ENCODE data around the gene HS2ST1. TPM values are rescaled to one million over a fixed set of nuclear protein-coding genes. Genes with fewer than 3 reads are reported as not detected.
A peak's percentile ranks its signal among the peaks of the same experiment; 100 is the strongest.
"Not testable (repeated sequence)": the region's sequence is repeated elsewhere in the genome, so short reads cannot be mapped to it uniquely, and the experiment has no call there.

Gene HS2ST1
- total RNA-seq, 1 experiment from 2014 or later: 27.5 TPM

DNA sequence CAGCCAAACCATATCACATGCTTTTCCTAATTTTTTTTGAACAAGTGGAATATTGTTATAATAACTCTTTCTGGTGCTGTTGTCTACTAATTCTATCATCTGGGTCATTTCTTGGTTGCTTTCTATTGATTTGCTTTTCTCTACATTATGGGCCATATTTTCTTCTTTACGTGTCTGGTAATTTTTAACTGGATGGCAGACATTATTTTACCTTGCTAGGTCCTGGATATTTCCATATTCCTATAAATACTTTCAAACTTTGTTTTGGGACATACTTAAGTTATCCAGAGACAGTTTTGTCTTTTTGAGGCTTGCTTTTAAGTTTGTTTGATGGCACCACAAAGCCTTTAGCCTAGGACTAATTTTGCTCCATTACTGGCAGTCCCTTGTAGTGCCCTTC, 11.3 kb downstream of the HS2ST1 start:
- no peak for DNase-seq (ENCODE audit: low read depth)

DNA sequence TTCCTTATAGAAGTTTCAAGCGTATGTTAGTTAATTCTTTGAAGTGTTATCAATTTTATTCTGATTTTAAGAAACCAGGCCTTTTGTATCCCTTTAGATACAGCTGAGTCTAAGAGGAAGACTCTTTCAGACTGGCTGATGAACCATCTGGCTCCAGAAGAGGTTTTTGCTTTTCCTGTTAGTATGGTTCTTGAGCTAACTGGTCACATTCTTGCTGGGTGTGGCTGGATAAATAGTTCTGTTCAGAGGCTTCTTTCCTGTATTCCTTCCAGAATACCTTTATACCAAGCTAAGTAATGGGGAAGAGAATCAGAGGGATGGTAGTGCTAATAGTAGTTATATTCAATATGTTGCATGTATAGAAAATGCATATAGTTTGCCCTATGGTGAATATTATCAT, 12.4 kb downstream of the HS2ST1 start:
- DNase-seq (ENCODE audit: low read depth): no peak

DNA sequence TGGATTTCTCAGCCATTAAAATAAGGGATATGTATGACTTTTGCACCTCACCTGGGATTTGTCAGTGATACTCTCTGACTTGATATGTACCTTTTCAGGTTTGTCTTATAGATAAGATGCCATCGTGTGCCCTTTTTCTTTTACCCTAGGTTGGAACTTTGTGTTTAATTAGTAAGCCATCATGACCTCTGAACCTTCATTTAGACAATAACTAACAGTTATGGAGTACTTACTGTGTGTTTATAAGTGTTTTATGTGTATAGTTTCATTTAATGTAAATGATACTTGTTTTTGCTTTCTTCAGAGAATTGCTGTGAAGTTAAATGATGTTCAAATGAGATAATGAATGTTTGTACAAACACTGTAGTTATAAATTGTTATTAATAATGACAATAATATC, 14.4 kb downstream of the HS2ST1 start:
- no peak for DNase-seq (ENCODE audit: low read depth)

DNA sequence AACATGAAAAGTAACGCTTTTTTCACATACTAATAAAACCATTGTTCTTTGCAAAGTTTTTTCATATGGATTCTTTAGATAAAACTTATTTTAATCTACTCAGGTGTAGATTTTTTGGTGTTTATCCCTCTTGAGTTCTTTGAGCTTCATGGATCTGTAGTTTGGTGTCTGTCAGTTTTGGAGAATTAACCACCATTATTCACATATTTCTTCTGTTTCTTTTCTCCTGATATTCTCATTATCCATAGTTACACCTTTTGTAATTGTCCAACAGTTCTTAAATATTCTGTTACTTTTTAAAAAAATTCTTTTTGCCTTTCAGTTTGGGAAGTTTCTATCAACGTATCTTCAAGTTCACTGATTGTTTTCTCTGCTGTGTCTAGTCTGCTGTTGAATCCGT, 18.6 kb downstream of the HS2ST1 start:
- no peak for DNase-seq (ENCODE audit: low read depth)

DNA sequence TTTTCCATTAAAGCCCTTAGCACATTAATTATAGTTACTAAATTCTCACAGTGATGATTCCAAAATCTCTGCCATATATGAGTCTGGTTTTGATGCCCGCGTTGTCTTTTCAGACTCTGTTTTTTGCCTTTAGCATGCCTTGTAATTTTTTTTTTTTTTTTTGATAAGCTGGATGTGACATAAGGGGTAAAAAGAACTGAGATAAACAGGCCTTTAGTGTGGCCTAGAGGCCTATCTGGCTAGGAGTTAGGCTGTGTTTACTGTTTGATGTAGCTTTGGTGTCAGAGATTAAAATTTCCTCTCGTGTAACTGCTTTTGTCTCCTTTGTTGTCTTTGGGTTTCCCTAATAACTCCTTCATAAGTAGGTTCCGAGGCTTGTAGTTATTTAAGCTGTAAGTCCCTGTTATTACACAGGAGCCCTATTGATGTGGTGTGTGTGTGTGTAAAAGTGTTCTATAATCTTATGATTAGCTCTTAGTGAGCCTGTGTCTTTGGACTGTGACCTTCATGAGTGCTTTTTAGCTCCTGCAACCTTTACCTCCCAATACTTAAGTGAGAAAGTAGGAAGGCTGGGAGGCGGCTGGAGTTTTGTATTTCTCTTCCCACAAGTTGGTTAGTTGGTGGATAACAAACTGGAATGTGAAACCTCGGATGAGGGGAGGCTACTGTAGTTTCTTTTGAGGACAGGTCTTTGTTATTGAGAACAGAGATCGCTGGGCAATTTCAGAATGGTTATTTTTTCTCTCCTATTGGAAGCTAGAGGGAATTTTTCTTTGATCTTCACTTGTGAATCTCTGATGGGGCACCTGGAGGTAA, 19.3 kb downstream of the HS2ST1 start:
- DNase-seq (ENCODE audit: low read depth): no peak

DNA sequence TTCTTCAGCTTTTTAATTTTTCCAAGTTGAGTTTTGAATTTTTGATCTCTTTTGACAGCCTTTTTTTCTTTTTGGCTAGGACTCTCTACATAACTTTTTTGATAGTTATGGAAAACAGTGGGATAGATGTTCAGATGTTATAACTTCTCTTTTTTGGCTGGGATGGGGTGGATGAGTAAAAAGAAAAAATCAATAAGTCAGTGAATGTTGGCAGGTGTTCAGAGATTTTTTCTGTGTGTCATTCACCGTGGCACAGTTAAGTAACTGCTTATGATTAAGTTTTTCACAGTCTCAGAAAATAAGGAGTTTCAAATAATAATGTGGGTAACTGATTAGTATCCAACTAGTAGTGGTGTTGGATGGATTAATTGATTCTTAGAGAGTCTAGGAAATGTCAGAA, 24.0 kb downstream of the HS2ST1 start:
- DNase-seq (ENCODE audit: low read depth): no peak

DNA sequence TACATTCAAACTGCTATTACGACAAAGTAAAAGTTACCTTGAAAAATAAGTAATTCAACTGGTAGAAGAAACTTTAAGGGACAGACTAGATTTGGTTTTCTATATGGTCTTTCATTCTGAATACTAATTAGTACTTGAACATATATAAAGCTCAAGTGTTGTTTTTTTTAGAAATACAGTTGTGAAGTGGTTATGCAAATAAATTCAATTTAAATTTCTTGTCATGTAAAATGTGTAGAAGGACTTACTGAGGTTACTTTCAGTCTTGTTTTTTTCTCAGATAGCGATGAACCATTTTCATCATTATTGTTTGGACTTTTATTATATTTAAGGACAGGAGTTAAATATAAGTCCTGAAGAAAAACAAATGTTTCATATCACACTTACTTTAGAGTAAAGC, 24.4 kb downstream of the HS2ST1 start:
- DNase-seq (ENCODE audit: low read depth): no peak

DNA sequence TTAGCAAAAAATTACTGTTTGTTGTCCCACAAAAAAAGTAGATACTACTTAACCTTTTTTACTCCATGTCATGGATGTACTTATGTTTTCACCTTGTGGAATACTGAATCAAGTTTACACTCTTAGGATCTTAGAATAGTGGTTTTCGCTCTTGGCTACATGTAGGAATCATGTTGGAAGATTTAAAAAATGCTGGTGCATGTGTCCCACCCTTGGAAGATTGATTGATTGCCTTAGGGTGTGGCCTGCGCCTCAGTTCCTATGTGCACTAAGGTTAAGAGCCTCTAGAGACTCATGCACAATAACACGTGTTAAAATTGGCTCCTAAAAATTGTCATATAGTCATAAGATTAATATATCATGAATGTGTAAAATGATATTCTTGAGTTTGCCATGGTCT, 25.0 kb downstream of the HS2ST1 start:
- DNase-seq (ENCODE audit: low read depth): no peak

DNA sequence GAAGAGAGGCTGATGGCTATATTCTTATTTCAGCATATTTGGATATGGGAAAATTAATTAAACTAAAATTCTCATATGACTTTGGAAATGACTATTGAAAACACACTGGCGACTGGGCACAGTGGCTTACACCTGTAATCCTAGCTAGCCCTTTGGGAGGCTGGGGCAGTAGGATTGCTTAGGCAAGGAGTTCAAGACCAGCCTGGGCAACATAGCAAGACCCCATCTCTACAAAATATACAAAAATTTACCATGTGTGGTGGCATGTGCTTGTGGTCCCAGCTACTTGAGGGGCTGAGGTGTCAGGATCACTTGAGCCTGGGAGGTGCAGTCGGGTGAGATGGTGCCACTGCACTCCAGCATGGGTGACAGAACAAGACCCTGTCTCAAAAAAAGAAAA, 26.2 kb downstream of the HS2ST1 start:
- DNase-seq (ENCODE audit: low read depth): no peak

DNA sequence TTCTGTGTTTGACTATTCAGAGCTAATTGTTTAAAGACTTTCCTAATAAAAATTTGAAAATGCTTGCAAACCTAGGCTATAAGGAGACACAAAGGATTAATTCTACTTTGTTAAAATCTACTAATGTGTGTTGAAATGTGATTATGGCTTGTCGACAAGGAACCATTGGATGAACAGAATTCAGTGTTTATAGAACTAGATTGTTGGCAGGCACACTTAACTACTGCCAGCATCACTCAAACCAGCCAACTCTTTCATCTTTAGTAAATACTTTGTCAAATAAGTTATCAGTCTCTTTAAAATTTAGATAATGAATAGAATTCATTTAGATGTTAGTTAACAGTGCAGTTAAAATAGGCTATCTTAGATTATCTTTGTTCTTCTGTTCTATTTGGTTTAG, 27.6 kb downstream of the HS2ST1 start:
- DNase-seq (ENCODE audit: low read depth): no peak

DNA sequence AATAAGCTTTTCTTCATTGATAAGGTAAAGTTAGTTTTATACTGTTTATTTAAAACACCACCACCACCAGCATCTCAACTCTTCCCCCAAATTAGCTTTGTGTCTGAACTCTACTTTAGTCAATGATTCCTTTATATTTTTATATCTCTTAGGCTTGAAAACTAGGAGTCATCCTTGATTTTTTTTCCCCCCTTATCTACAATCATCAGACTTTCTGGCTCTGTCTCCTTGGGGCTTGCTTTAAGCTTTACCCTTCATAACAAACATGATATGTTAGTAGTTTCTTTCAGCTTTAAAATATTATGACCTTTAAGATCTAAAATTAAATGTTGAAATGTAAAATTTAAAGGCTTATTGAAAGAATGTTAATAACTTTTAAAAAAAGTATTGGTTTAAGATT, 28.3 kb downstream of the HS2ST1 start:
- no peak for DNase-seq (ENCODE audit: low read depth)

DNA sequence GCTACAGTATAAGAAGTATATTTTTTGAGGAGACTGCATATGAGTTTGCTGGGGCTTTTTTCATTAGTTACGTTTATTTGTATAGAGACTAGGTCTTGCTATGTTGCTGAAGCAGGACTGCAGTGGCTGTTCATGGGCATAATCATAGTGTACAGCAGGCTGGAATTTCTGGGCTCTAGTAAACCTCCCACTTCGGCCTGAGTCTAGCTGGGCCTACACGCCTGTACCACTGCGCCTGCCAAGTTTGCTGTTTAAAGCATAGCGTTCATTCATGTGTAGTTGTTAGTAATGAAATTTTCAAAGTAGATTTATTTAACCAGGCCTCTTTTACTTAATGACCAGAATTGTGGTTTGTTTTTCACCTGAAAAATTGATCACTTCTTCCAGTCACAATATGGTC, 33.8 kb downstream of the HS2ST1 start:
- no peak for DNase-seq (ENCODE audit: low read depth)

DNA sequence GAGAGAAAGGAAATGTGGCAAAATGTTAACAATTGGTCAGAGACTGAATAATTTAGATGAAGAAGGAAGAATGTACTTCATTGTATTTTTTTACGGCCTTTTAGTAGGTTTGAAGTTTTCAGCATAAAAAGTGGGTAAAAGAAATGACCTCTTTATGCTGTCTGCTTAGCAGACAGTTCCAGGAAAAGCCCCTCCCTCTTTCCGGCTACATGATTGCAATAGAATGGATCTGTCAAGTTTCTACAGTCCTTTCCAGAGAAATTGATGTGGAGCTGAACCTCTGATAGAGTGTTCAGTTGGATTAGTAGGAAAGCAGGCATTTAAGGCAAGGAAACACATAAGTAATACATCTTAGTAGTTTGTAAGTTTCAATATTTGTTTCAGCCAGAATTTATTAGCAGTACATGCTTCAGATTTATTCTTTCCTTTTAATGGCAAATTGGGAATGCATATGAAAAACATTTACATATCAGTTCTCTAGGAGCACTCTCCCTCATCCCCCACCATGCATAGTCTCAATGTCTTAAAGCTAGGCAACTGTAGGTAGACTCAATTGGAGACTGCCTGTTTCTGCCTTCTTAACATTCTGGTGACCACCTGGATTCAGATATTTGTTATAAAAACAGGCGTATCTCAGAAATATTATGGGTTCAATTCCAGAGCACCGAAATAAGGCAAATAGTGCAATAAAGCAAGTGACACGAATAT, 36.4 kb downstream of the HS2ST1 start:
- no peak for DNase-seq (ENCODE audit: low read depth)

DNA sequence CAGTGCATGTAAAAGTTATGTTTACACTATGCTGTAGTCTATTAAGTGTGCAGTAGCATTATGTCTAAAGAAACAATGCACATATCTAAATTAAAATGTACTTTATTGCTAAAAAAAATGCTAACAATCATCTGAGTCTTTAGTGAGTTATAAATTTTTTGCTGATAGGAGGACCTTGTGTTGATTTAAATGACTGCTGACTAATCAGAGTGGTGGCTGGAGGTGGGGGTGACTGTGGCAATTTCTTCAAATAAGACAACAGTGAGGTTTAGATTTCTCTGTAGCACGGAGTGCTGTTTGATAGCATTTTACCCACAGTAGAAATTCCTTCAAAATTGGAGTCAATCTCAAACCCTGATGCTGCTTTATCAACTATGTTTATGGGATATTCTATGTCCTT, 37.0 kb downstream of the HS2ST1 start:
- no peak for DNase-seq (ENCODE audit: low read depth)

DNA sequence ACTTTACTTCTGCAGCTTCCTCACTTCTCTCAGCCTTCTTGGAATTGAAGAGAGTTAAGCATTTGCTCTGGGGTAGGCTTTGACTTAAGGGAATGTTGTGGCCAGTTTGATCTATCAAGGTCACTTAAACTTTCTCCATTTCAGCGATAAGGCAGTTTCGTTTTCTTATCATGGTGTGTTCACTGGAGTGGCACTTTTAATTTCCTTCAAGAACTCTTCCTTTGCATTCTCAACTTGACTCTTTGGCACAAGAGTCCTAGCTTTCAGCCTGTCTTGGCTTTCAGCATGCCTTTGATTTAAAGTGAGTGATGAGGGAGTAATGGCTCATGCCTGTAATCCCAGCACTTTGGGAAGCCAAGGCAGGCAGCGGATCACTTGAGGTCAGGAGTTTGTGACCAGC, 38.7 kb downstream of the HS2ST1 start:
- no peak for DNase-seq (ENCODE audit: low read depth)

DNA sequence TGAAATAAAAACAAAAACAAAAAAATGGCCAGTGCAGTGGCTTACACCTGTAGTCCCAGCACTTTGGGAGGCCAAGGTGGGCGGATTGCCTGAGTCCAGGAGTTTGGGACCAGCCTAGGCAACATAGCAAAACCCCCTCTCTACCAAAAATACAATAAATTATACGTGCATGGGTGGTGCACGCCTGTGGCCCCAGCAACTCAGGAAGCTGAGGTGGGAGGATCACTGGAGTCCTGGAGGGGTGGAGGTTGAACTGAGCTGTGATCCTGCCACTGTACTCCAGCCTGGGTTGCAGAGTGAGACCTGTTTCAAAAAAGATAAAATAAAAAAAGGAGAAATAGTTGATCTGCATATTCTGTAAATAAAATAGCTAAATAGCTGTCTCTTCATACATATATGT, 41.2 kb downstream of the HS2ST1 start:
- no peak for DNase-seq (ENCODE audit: low read depth)

DNA sequence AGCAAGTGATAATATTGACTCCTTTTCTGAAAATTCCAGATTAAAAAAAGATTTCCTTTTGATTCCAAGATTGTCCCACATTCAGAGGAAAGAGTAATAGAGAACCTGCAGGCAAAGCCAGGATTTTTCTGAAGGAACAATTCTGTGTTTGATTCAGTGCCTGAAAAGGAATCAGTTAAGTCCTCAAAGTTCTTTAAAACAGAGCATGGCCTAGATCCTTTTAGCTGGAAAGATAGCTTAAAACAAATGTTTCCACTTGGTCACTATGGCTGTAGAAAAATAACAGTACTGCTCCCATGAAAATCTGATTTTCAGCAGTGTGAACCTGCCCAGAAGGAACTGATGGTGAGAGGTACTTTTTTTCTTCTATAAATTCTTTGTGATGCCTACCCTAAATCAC, 41.8 kb downstream of the HS2ST1 start:
- no peak for DNase-seq (ENCODE audit: low read depth)

DNA sequence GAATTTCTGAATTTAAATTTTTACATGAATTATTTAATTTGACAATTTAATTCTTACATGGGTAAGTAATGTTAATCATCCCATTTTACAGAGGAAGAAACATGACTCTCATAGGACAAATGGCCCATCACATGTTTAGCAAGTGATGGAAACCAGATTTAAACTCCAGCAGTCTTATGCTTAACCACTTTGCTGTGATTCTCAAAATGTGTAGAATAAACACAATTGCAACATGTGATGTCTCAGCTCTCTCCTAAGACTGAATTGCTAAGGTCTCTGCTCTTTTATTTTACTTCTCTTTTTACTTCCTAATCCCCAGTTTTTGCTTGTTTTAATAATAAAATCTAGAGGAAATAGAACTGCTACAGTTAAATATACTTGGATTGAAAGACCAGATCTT, 42.8 kb downstream of the HS2ST1 start:
- DNase-seq (ENCODE audit: low read depth): no peak

DNA sequence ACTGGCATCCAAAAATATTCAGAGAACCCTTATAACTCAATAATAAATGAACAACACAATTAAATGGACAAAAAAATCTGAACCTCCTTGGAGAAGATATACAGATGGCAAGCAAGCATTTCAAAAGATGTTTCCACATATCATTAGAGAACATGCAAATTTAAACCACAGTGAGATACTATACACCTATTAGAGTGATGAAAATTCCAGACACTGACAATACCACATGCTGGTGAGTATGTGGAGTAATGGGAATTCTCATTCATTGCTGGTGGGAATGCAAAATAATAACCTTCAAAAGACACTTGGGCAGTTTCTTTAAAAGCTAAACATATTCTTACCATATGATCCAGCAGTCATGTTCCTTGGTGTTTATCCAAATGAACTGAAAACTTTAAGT, 46.1 kb downstream of the HS2ST1 start:
- DNase-seq (ENCODE audit: low read depth): no peak

DNA sequence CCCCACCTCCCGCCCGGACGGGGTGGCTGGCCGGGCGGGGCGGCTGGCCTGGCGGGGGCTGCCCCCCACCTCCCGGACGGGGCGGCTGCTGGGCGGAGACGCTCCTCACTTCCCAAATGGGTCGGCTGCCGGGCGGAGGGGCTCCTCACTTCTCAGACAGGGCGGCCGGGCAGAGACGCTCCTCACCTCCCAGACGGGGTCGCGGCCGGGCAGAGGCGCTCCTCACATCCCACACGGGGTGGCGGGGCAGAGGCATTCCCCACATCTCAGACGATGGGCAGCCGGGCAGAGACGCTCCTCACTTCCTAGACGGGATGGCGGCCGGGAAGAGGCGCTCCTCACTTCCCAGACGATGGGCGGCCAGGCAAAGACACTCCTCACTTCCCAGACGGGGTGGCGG, 49.4 kb downstream of the HS2ST1 start:
- DNase-seq (ENCODE audit: low read depth): not testable (repeated sequence)

DNA sequence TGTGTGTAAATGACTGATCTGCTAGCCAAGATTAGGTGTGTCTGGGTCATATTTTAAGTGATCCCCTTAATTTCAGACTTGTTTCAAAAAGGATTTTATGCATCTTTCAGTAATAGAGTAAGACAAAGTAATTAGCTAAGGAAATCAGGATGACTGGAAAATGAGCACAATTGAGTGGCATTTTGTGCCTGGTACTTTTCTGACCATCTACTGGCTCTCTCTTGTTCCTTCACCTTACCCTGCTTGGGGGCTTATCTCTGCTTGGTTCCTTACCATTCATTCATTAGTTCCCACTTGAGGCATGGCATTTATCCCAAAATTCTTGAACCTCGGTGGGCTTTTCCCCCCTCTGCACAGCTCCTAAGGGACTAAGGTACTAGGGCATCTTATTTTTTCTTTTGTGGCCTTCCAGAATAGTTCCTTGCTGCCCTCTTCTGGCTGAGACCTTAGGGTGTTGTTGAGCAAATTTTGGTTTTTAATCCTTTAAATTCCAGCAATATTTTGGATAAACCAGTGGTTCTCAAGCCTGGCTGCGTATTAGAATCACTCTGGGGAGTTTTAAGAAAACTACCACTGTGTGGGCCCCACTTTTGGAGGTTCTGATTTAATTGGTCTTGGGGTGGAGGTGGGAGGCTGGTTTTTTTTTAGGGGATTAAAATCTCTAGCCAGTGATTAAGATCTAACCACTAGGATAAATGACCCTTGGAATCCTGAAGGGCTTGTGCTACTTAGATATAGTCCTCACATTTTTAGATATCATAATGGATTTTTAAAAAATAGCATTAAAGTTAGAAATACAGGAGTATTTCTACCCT, 50.8 kb downstream of the HS2ST1 start:
- peak; percentile 33 for DNase-seq (ENCODE audit: low read depth)

DNA sequence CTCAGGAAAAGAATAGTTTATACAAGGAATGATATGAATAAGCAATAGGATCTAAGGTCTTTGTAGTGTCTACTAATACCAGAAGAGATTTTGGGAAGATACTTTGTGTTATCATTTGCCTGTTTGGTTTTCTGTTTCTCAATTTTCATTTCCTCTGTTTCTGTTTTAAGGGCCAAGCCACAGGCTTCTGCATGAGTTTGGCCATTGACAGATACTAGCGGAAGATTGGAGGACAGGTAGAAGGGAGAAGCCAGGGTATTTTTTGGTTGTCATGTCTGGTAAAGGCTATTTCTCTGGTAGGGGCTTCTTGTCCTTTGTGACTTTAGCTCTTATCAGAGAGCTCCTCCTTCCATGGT, 51.4 kb downstream of the HS2ST1 start:
- no peak for DNase-seq (ENCODE audit: low read depth)

DNA sequence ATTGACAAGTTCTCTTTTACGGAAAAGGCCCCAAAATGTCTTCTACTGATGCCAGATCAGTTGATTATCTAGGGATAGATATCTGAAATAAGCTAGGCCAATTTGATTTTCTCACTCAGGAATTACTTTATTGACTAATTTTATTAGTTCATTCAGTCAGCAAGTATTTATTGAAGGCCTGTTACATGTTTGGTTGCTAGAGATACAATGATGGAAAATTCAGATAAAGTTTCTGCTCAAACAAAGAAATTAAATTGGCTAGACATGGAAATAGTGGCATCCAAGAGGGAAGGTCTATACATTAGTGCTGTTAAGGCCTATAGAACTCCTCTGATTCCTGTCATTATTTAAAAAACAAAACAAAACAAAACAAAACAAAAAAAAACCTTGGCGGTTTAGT, 56.5 kb downstream of the HS2ST1 start:
- DNase-seq (ENCODE audit: low read depth): no peak

Data from RPMI7951 (cell line).